Measurements from ENCODE around the gene OR8B12.
"Not testable (repeated sequence)": the region's sequence is repeated elsewhere in the genome, so short reads cannot be mapped to it uniquely, and the experiment has no call there.

OR8B12 gene

DNA sequence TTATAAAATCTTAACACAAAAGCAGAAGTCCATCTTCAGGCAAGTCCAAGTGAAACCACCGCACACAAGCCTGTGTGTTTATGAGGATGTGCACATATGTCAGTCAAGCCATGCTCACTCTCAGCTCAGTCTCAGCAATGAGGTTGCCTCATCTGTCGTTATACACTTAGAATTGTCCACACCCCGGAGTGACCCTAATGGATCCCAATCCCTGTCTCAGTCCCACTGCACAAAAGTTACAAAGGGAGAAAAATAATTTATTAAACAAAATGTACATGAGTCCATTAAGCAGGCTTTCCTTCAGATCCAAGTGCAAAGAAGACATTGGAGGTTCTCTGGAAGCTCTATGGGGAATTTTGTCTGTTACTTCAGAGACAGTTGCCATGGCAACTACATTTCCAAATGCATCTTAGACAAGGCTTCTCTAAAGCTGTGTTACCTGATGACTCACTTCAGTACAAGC, 24.4 kb downstream of the OR8B12 start:
- Histone ChIP-seq H3K4me3 (ENCODE audit: low read length) (no peak overlapping the region), H3K4me1 (ENCODE audit: control insufficient read depth, insufficient read depth, low read length) (no peaks in the 10 kb centered on the region), H3K27me3 (ENCODE audit: control insufficient read depth, insufficient read depth, low read length) (no peaks in the 10 kb centered on the region), H3K36me3 (ENCODE audit: control insufficient read depth, insufficient read depth, low read length) (no peaks in the 10 kb centered on the region), H3K9ac (ENCODE audit: low read length) (no peak overlapping the region), H3K9me3 (ENCODE audit: control insufficient read depth, low read length) (no peaks in the 10 kb centered on the region)

DNA sequence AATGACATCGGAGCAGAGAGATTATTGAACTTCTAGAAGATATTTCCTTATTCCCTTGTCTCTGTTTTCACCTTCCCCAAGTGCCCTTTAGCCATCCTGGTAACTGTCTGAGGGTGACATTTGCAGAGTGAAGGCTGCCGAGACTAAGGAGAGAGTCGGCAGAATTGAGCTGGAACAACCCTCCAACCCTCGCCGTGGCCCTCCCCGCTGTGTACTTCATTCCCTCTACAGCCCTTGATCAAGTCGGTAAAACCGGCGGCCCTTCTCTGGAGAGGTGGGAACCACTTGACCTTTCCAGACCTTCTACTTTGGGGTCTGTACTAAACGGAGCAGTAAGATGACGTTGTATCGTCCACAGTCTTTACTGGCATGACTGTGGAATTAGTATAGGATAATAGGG, 26.1 kb downstream of the OR8B12 start:
- H3K27me3 ChIP-seq (ENCODE audit: control insufficient read depth, insufficient read depth, low read length), result no peaks in the 10 kb centered on the region

GRCh38 chr11:124514675-124515074, 28.8 kb downstream of the OR8B12 start:
- H3K9ac ChIP-seq (ENCODE audit: low read length); H3K36me3 ChIP-seq (ENCODE audit: control insufficient read depth, insufficient read depth, low read length); H3K4me3 ChIP-seq (ENCODE audit: low read length); H3K9me3 ChIP-seq (ENCODE audit: control insufficient read depth, low read length); H3K27me3 ChIP-seq (ENCODE audit: control insufficient read depth, insufficient read depth, low read length); H3K4me1 ChIP-seq (ENCODE audit: control insufficient read depth, insufficient read depth, low read length): not testable (repeated sequence)

More for the DNA sequence above, 26.1 kb downstream of the OR8B12 start:
- Histone ChIP-seq H3K4me1 (ENCODE audit: control insufficient read depth, insufficient read depth, low read length) (no peaks in the 10 kb centered on the region), H3K9ac (ENCODE audit: low read length) (no peak overlapping the region), H3K36me3 (ENCODE audit: control insufficient read depth, insufficient read depth, low read length) (no peaks in the 10 kb centered on the region), H3K4me3 (ENCODE audit: low read length) (no peak overlapping the region), H3K9me3 (ENCODE audit: control insufficient read depth, low read length) (no peaks in the 10 kb centered on the region)

- H3K9me3 ChIP-seq (ENCODE audit: control insufficient read depth, low read length), result no peaks in the 10 kb centered on the region
- H3K4me1 ChIP-seq (ENCODE audit: control insufficient read depth, insufficient read depth, low read length), result no peaks in the 10 kb centered on the region
- H3K4me3 ChIP-seq (ENCODE audit: low read length), result no peak overlapping the region
- no peaks in the 10 kb centered on the region for H3K27me3 ChIP-seq (ENCODE audit: control insufficient read depth, insufficient read depth, low read length)
- H3K36me3 ChIP-seq (ENCODE audit: control insufficient read depth, insufficient read depth, low read length), result no peaks in the 10 kb centered on the region
- no peak overlapping the region for H3K9ac ChIP-seq (ENCODE audit: low read length)
Measured at GRCh38 chr11:124514131-124514530, 29.3 kb downstream of the OR8B12 start.

GRCh38 chr11:124511745-124512144, 31.7 kb downstream of the OR8B12 start:
- no peak overlapping the region for H3K4me3 ChIP-seq (ENCODE audit: low read length)
- no peak overlapping the region for H3K9ac ChIP-seq (ENCODE audit: low read length)
- no peaks in the 10 kb centered on the region for H3K27me3 ChIP-seq (ENCODE audit: control insufficient read depth, insufficient read depth, low read length)
- H3K4me1 ChIP-seq (ENCODE audit: control insufficient read depth, insufficient read depth, low read length), result no peaks in the 10 kb centered on the region
- no peaks in the 10 kb centered on the region for H3K9me3 ChIP-seq (ENCODE audit: control insufficient read depth, low read length)
- H3K36me3 ChIP-seq (ENCODE audit: control insufficient read depth, insufficient read depth, low read length), result no peaks in the 10 kb centered on the region

DNA sequence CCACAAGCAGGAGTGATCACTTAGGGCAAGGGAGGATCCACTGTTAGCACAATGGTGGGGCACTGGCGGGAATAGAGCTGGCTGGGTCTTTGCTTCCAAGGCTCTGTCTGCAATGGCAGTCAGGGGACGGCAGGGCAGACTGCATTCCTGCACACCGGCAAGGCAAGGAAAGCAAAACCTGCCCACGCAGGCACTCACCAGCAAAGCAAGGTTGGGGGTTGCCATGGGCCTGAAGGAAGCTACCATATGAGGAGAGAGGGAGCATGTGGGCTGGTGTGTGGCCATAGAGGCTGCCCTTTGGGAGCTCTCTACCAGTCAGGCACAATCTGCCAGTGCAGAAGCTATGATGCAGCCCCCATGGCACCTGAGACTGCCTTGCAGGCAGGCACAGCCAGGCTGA, 33.2 kb downstream of the OR8B12 start:
- Histone ChIP-seq H3K36me3 (ENCODE audit: control insufficient read depth, insufficient read depth, low read length) (no peaks in the 10 kb centered on the region), H3K9ac (ENCODE audit: low read length) (no peak overlapping the region), H3K27me3 (ENCODE audit: control insufficient read depth, insufficient read depth, low read length) (no peaks in the 10 kb centered on the region), H3K9me3 (ENCODE audit: control insufficient read depth, low read length) (no peaks in the 10 kb centered on the region), H3K4me3 (ENCODE audit: low read length) (no peak overlapping the region), H3K4me1 (ENCODE audit: control insufficient read depth, insufficient read depth, low read length) (no peaks in the 10 kb centered on the region)

DNA sequence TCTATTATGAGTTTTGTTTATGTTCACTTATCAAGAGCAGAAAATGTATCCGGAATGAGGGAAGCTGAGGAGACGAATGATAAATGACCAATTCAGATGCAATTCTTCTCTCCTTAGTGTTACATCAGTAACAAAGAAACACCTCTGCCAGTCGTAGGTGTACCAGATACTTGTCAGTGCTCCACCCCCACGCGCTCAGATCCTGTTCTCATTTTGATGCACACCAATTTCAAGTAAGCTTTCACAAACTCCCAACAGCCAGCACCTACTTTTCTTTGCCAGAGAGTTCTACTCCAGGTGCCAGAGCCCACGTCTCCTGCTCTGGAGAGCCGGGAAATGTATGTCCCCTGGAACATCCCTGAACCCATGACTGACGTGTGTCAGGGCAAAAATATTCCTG, 43.7 kb downstream of the OR8B12 start:
- no peaks in the 10 kb centered on the region for H3K27me3 ChIP-seq (ENCODE audit: control insufficient read depth, insufficient read depth, low read length)
- H3K4me1 ChIP-seq (ENCODE audit: control insufficient read depth, insufficient read depth, low read length), result no peaks in the 10 kb centered on the region
- H3K4me3 ChIP-seq (ENCODE audit: low read length), result no peak overlapping the region
- no peaks in the 10 kb centered on the region for H3K36me3 ChIP-seq (ENCODE audit: control insufficient read depth, insufficient read depth, low read length)
- H3K9me3 ChIP-seq (ENCODE audit: control insufficient read depth, low read length), result no peaks in the 10 kb centered on the region
- no peak overlapping the region for H3K9ac ChIP-seq (ENCODE audit: low read length)

DNA sequence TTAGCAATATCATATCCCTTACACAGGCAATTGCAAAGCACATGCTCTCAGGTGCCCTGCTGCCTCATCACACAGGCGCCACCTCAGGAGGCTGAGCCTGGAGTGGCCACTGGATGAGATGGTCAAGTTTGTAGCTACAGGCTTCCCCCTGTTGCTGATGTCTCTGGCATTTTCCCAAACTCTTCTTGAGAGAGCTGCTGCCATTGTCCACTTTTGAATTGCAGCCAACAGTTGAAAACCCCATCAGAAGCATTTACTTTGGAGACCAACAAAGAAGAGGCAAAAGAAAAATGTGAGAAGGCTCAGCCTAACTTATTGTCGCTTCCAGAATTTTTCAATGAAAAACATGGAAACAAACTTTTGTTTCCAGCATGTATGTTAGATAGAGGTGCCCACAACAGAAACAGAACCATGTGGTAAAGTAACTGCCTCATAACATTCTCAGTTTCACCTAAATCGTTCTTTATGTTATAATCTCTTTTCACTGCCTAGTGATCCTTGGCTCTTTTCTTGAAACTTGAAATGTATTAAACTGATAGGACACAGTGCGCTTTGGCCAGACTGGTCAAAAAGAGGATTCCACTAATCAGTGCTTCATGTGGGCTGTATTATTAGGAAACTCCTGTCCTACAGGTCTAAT, 50.3 kb downstream of the OR8B12 start:
- no peak overlapping the region for H3K9ac ChIP-seq (ENCODE audit: low read length)
- no peaks in the 10 kb centered on the region for H3K27me3 ChIP-seq (ENCODE audit: control insufficient read depth, insufficient read depth, low read length)
- no peaks in the 10 kb centered on the region for H3K9me3 ChIP-seq (ENCODE audit: control insufficient read depth, low read length)
- H3K36me3 ChIP-seq (ENCODE audit: control insufficient read depth, insufficient read depth, low read length), result no peaks in the 10 kb centered on the region
- no peaks in the 10 kb centered on the region for H3K4me1 ChIP-seq (ENCODE audit: control insufficient read depth, insufficient read depth, low read length)
- H3K4me3 ChIP-seq (ENCODE audit: low read length), result no peak overlapping the region

Measured in mucosa of stomach (tissue), 1 donor.